GM12891 (cell line): ENCODE measurements around the gene CYFIP2.

Experiments
- POLR2A ChIP-seq: IDR thresholded peaks from 2 replicates; pipeline ENCODE4 v1.6.1; 2011; ENCODE audit warnings: low read depth, low read length, control low read depth
- POLR2AphosphoS5 ChIP-seq: IDR thresholded peaks from 2 replicates; pipeline ENCODE4 v1.6.1; 2011; ENCODE audit warnings: low read depth, low read length, control low read depth
- POU2F2 ChIP-seq: IDR thresholded peaks from 2 replicates; pipeline ENCODE4 v1.6.1; 2011; ENCODE audit warnings: low read depth, mild to moderate bottlenecking, control low read depth, low read length, moderate library complexity
- TAF1 ChIP-seq: IDR thresholded peaks from 2 replicates; pipeline ENCODE4 v1.6.1; 2011; ENCODE audit warnings: low read depth, low read length, control low read depth

GRCh38 chr5:157387683-157388093, 121.8 kb downstream of the CYFIP2 start:
- no peak for TF ChIP-seq TAF1
- no peak for TF ChIP-seq POLR2AphosphoS5
- TF ChIP-seq POLR2A, result no peak
- TF ChIP-seq POU2F2, result no peak
